Natural killer cell (primary cell): ENCODE measurements around the gene CDK14. TPM values are rescaled to one million over a fixed set of nuclear protein-coding genes. Genes with fewer than 3 reads are reported as not detected.

Experiments used
- ATAC-seq, 3 donors: fragments of 150-1000 bp in 2 of 3; fragments of 200-7000 bp in 1 of 3; cut with Tn5 transposase; 1 replicate in 1 of 3; 2 replicates in 2 of 3; pipeline ENCODE4 v1.10.0; 2021; ENCODE audit warnings: mild to moderate bottlenecking in 2 of 3, moderate library complexity in 2 of 3
- DNase-seq, 2 donors: peaks; one replicate each; pipeline versions ENCODE4 v3.0.0 to v3.0.0-alpha.2; 2013 to 2021; ENCODE audit warnings: mixed read lengths in 1 of 2
- H3K27ac ChIP-seq: one replicate; pipeline ENCODE4 v1.5.1; 2013; ENCODE audit warnings: mild to moderate bottlenecking, low read length
- H3K27me3 ChIP-seq: one replicate; pipeline ENCODE4 v1.6.1; 2013; ENCODE audit warnings: low read length; ENCODE audit not compliant: control insufficient read depth, insufficient read depth
- H3K36me3 ChIP-seq: one replicate; pipeline ENCODE4 v1.6.1; 2013; ENCODE audit warnings: low read length; ENCODE audit not compliant: control insufficient read depth, insufficient read depth
- H3K4me1 ChIP-seq: one replicate; pipeline ENCODE4 v1.6.1; 2013; ENCODE audit warnings: low read length; ENCODE audit not compliant: control insufficient read depth, insufficient read depth
- H3K4me3 ChIP-seq: one replicate; pipeline ENCODE4 v1.5.1; 2013; ENCODE audit warnings: low read length
- H3K9me3 ChIP-seq: one replicate; pipeline ENCODE4 v1.6.1; 2013; ENCODE audit warnings: low read length; ENCODE audit not compliant: control insufficient read depth, insufficient read depth
- H3K27ac Mint-ChIP-seq, 2 donors: one replicate each; pipeline ENCODE4 v1.8.0; 2022; ENCODE audit warnings: mild to moderate bottlenecking in 2 of 2, mixed read lengths in 2 of 2, moderate library complexity in 1 of 2
- H3K27me3 Mint-ChIP-seq, 2 donors: one replicate each; pipeline ENCODE4 v1.8.0; 2022; ENCODE audit warnings: low read depth in 2 of 2, mixed read lengths in 2 of 2
- H3K36me3 Mint-ChIP-seq: one replicate; pipeline ENCODE4 v1.8.0; 2022; ENCODE audit warnings: mixed read lengths
- H3K4me1 Mint-ChIP-seq, 2 donors: one replicate each; pipeline ENCODE4 v1.8.0; 2022; ENCODE audit warnings: mixed read lengths in 2 of 2
- H3K4me3 Mint-ChIP-seq: one replicate; pipeline ENCODE4 v1.8.0; 2022; ENCODE audit warnings: mild to moderate bottlenecking, moderate library complexity, mixed read lengths
- H3K9me3 Mint-ChIP-seq, 2 donors: one replicate each; pipeline ENCODE4 v1.8.0; 2022; ENCODE audit warnings: mixed read lengths in 2 of 2
- WGBS: methylation state at CpG from one replicate; pipeline ENCODE4 v1.1.7; 2013; ENCODE audit warnings: missing lambda C conversion rate; ENCODE audit not compliant: insufficient coverage; 5-methylcytosine and 5-hydroxymethylcytosine counted together
- intact Hi-C: fragments of 100-400 bp; cut with micrococcal nuclease; formaldehyde crosslinking; loops from one replicate; pipeline ENCODE4 v1.14.2; 2022
- total RNA-seq, 4 donors: library from RNA; stranded (reverse); fragments of 120-200 nt in 1 of 4; gene quantifications; one replicate each; pipeline versions ENCODE4 v1.2.3 to v1.2.4, GENCODE V29; 2013 to 2022
- TF ChIP-seq, protein P1 (sequence below): fragments of 200-600 bp; IDR thresholded peaks from one replicate; pipeline ENCODE4 v1.8.0; 2022; ENCODE audit warnings: antibody characterized with exemption

The CDK14 gene
- total RNA-seq, 3 donors from 2014 or later (not counting 1 experiment from before 2014, with no cell fraction given) = 1.2 to 12.5 (median 1.9) TPM

- 97% methylated on average over 2 of the region's 2 CpGs for WGBS
- Mint-ChIP-seq H3K4me1 (no peaks in the 10 kb centered on the region), H3K9me3 (peaks cover 4 to 6% of the 10 kb centered on the region in 2 donors), H3K4me3 (no peak overlapping the region), H3K36me3 (no peaks in the 10 kb centered on the region), H3K27me3 (no peaks in the 10 kb centered on the region), H3K27ac (no peak overlapping the region)
- DNase-seq (no peak), ATAC-seq (no peak)
- Histone ChIP-seq H3K9me3 (peaks cover 3% of the 10 kb centered on the region), H3K27me3 (no peaks in the 10 kb centered on the region), H3K27ac (no peak overlapping the region), H3K4me3 (no peak overlapping the region), H3K36me3 (no peaks in the 10 kb centered on the region), H3K4me1 (no peaks in the 10 kb centered on the region)
- TF ChIP-seq, protein P1, sequence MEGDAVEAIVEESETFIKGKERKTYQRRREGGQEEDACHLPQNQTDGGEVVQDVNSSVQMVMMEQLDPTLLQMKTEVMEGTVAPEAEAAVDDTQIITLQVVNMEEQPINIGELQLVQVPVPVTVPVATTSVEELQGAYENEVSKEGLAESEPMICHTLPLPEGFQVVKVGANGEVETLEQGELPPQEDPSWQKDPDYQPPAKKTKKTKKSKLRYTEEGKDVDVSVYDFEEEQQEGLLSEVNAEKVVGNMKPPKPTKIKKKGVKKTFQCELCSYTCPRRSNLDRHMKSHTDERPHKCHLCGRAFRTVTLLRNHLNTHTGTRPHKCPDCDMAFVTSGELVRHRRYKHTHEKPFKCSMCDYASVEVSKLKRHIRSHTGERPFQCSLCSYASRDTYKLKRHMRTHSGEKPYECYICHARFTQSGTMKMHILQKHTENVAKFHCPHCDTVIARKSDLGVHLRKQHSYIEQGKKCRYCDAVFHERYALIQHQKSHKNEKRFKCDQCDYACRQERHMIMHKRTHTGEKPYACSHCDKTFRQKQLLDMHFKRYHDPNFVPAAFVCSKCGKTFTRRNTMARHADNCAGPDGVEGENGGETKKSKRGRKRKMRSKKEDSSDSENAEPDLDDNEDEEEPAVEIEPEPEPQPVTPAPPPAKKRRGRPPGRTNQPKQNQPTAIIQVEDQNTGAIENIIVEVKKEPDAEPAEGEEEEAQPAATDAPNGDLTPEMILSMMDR = no peak
- intact Hi-C loops = no loop called here
These were observed 362.5 kb downstream of the CDK14 start for GRCh38 chr7:90958647-90959046.

DNA sequence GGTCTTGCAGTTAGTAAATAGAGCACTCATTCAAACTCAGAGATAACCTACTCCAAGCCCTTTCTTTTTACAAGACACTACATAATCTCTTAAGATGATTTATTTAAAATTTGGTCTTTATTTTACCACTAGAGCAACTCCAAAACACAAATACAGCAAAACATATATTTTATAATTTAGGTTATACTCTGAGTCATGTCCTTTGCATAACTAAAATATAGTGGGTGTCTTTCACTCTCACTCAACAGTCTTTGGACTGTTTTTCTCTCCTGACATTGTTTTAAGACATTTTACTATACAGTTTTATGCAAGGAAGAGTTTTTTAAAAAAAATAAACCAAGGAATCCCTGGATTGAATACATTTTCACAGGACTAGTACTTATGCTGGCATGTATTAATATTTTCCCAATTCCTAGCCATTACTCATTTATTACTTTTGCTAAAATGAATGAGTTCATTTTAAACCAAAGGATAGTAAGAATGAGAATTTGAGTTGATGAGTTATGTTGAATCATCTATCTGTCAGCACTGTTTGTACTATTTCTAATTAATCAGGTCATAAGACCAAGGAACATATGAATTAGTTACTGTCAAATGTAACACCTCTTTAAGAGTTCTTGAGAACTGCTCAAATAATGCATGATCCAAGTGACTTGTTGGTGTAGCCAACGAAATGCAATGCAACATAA, 365.1 kb downstream of the CDK14 start:
- Histone ChIP-seq H3K4me3 (no peak overlapping the region), H3K27ac (no peak overlapping the region), H3K9me3 (peaks cover 5% of the 10 kb centered on the region), H3K36me3 (no peaks in the 10 kb centered on the region), H3K27me3 (no peaks in the 10 kb centered on the region), H3K4me1 (no peaks in the 10 kb centered on the region)
- H3K27ac Mint-ChIP-seq = no peak overlapping the region
- DNase-seq = no peak
- WGBS = 77% methylated on average over 1 of the region's 1 CpG
- H3K4me1 Mint-ChIP-seq = no peaks in the 10 kb centered on the region
- no peak overlapping the region for H3K4me3 Mint-ChIP-seq
- no peaks in the 10 kb centered on the region for H3K36me3 Mint-ChIP-seq
- H3K27me3 Mint-ChIP-seq = no peaks in the 10 kb centered on the region
- intact Hi-C loops = no loop called here
- TF ChIP-seq, protein P1 = no peak
- ATAC-seq = no peak
- H3K9me3 Mint-ChIP-seq = peaks cover 9 to 12% of the 10 kb centered on the region in 2 donors

DNA sequence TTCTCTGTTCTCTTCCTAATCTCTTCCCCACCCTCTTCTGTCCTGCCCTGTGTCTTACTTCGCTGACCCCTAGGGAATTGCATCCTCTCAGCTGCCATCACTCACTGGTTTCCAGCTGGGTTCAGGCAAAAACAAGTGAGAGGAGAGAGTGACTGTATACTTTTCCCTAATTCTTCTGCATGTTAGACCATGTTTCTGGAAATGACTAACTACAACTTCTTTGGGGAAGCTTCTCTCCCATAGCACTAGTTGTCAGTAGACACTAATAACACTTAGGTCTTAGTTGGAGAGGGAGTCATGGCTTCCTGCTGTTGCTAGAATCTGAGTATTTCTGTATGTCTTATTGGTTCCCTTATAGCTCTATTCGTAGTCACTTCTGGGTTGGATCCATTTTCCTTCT, 369.1 kb downstream of the CDK14 start:
- no peak for ATAC-seq
- WGBS = 88% methylated on average over 1 of the region's 2 CpGs
- DNase-seq = no peak
- TF ChIP-seq, protein P1 = no peak
- H3K27me3 ChIP-seq = no peaks in the 10 kb centered on the region
- peaks cover 11 to 12% of the 10 kb centered on the region in 2 donors for H3K9me3 Mint-ChIP-seq
- H3K4me1 ChIP-seq = no peaks in the 10 kb centered on the region
- no peak overlapping the region for H3K4me3 ChIP-seq
- intact Hi-C loops = no loop called here
- no peak overlapping the region for H3K27ac Mint-ChIP-seq
- H3K4me1 Mint-ChIP-seq = no peaks in the 10 kb centered on the region
- no peak overlapping the region for H3K4me3 Mint-ChIP-seq
- no peak overlapping the region for H3K27ac ChIP-seq
- H3K36me3 ChIP-seq = no peaks in the 10 kb centered on the region
- peaks cover 5% of the 10 kb centered on the region for H3K9me3 ChIP-seq
- no peaks in the 10 kb centered on the region for H3K27me3 Mint-ChIP-seq
- H3K36me3 Mint-ChIP-seq = no peaks in the 10 kb centered on the region

DNA sequence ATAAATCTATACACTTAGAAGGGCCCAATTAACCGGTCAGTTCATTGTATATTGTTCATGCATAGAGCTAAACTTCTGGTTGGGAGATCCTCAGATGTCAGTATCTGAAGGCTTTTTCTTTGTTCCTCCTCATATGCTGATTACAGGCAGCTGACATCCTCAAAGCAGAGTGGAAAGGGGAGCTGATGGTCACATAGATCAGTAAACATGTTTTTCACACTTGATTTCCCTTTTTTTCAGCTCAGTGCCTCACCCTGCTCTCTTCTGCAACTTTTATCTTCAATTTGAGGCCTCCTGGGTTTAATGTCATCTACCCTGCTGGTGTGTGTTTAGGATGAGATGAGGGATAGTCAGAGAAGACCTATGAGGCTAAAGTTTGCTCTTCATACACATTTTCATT, 370.2 kb downstream of the CDK14 start:
- Histone ChIP-seq H3K4me1 (no peaks in the 10 kb centered on the region), H3K9me3 (peaks cover 5% of the 10 kb centered on the region), H3K4me3 (no peak overlapping the region), H3K27me3 (no peaks in the 10 kb centered on the region), H3K27ac (no peak overlapping the region), H3K36me3 (no peaks in the 10 kb centered on the region)
- peaks cover 15 to 16% of the 10 kb centered on the region in 2 donors for H3K9me3 Mint-ChIP-seq
- H3K27me3 Mint-ChIP-seq = no peaks in the 10 kb centered on the region
- H3K27ac Mint-ChIP-seq = no peak overlapping the region
- H3K4me1 Mint-ChIP-seq = no peaks in the 10 kb centered on the region
- intact Hi-C loops = no loop called here
- no peaks in the 10 kb centered on the region for H3K36me3 Mint-ChIP-seq
- H3K4me3 Mint-ChIP-seq = no peak overlapping the region
- DNase-seq (no peak), ATAC-seq (no peak)
- TF ChIP-seq, protein P1 = no peak
- WGBS = no CpG with 5 or more reads among the region's 1 CpG
